OCI-LY7 (cell line): ENCODE results near the gene GRPR. TPM values are rescaled to one million over a fixed set of nuclear protein-coding genes. Genes with fewer than 3 reads are reported as not detected.

Source experiments
- BruUV-seq: library from RNA; stranded (reverse); fragments of 400-500 nt; replicated peaks from 2 replicates; lab custom pipeline; 2021; lab: Mats Ljungman, UMichigan
- CTCF ChIA-PET: fragments of 300-600 bp; sonication (Branson Sonifier 250); formaldehyde crosslinking; loops from one replicate; lab custom pipeline; 2022; ENCODE audit warnings: antibody characterized with exemption; ENCODE audit not compliant: unreplicated experiment; lab: Charles Lee
- POLR2A ChIA-PET: fragments of 300-600 bp; sonication (Branson Sonifier 250); formaldehyde crosslinking; loops from one replicate; lab custom pipeline; 2022; ENCODE audit warnings: antibody characterized with exemption; lab: Charles Lee
- DNase-seq: peaks from one replicate; pipeline ENCODE4 v3.0.0-alpha.2; 2015; ENCODE audit warnings: low spot score
- H2AFZ ChIP-seq: fragments of 200-600 bp; sonication (generic), shearing (Covaris generic); 2 replicates; pipeline ENCODE4 v1.6.1; 2014; ENCODE audit warnings: mild to moderate bottlenecking, antibody characterized with exemption, low read length, moderate library complexity
- H3K27ac ChIP-seq: fragments of 200-600 bp; sonication (generic); 2 replicates; pipeline ENCODE4 v1.5.1; 2014; ENCODE audit warnings: mixed run types, low read depth, mild to moderate bottlenecking, moderate library complexity, low read length, inconsistent platforms; ENCODE audit not compliant: poor library complexity, severe bottlenecking
- H3K36me3 ChIP-seq: fragments of 200-600 bp; sonication (generic); 2 replicates; pipeline ENCODE4 v1.6.1; 2014; ENCODE audit warnings: mild to moderate bottlenecking, antibody characterized with exemption, low read length, moderate library complexity, mixed read lengths; ENCODE audit not compliant: insufficient read depth
- H3K4me1 ChIP-seq: fragments of 200-600 bp; sonication (generic); 2 replicates; pipeline ENCODE4 v1.5.1; 2014; ENCODE audit warnings: mild to moderate bottlenecking, low read length; ENCODE audit not compliant: insufficient read depth, poor library complexity, severe bottlenecking
- H3K4me2 ChIP-seq: fragments of 200-600 bp; sonication (generic); 2 replicates; pipeline ENCODE4 v1.6.1; 2014; ENCODE audit warnings: mild to moderate bottlenecking, low read length
- H3K4me3 ChIP-seq: fragments of 200-600 bp; sonication (generic); 2 replicates; pipeline ENCODE4 v1.5.1; 2014; ENCODE audit warnings: mild to moderate bottlenecking, low read depth, low read length; ENCODE audit not compliant: poor library complexity, severe bottlenecking
- H3K79me2 ChIP-seq: fragments of 200-600 bp; sonication (generic); 2 replicates; pipeline ENCODE4 v1.6.1; 2016; ENCODE audit warnings: low read depth, mild to moderate bottlenecking, low read length, moderate library complexity, mixed read lengths; ENCODE audit not compliant: insufficient read depth
- H3K9me2 ChIP-seq: fragments of 200-600 bp; sonication (generic); 2 replicates; pipeline ENCODE4 v1.6.1; 2016; ENCODE audit warnings: mild to moderate bottlenecking, low read length, mixed read lengths; ENCODE audit not compliant: insufficient read depth
- H3K9me3 ChIP-seq: fragments of 200-600 bp; sonication (generic); 2 replicates; pipeline ENCODE4 v1.6.1; 2014; ENCODE audit warnings: mild to moderate bottlenecking, mixed run types, low read length, mixed read lengths
- H4K20me1 ChIP-seq: fragments of 200-600 bp; sonication (generic); 2 replicates; pipeline ENCODE4 v1.6.1; 2014; ENCODE audit warnings: mild to moderate bottlenecking, antibody characterized with exemption, low read length, moderate library complexity, mixed read lengths; ENCODE audit not compliant: insufficient read depth
- CTCF ChIP-seq: fragments of 200-600 bp; sonication (generic); conservative IDR thresholded peaks from 2 replicates; pipeline ENCODE4 v1.5.1; 2014; ENCODE audit warnings: mild to moderate bottlenecking, antibody characterized with exemption, low read length, moderate library complexity, mixed read lengths
- EZH2phosphoT487 ChIP-seq: fragments of 200-600 bp; sonication (generic); IDR thresholded peaks from 2 replicates; pipeline ENCODE4 v1.6.1; 2018; ENCODE audit warnings: low read depth, borderline replicate concordance, mild to moderate bottlenecking, mixed run types, antibody characterized with exemption, low read length, moderate library complexity, mixed read lengths
- intact Hi-C: fragments of 100-400 bp; cut with micrococcal nuclease; formaldehyde crosslinking; loops from one replicate; pipeline ENCODE4 v1.10.0; 2022; ENCODE audit not compliant: unreplicated experiment
- total RNA-seq, 2 experiments: library from RNA; depleted of rRNA in 1 of 2; stranded (reverse); fragments of >200 nt in 1 of 2; shearing (Covaris generic) in 1 of 2; gene quantifications; 2 replicates each; pipeline ENCODE4 v1.2.3, GENCODE V29; 2014 to 2022

The GRPR gene
- total RNA-seq, 2 experiments from 2014 or later: 0.47 TPM; not detected in 1

DNA sequence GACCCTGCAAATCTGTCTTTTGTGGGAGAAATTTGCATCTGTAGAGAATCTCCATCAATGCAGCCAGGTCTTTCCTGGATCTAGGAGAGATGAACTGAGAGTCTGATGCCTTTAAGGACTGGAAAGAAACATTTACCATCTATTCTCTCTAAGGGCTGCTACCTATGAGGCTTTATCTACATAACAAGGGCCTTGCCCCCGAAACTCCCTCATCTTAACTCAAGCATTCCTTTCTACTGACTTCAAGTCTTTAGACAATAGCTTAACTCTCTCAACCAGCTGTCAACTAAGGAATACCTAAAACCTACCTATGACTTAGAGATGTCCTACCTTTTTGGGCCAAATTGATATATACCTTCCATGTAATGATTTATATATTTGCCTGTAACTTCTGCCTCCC, 76.0 kb downstream of the GRPR start:
- Histone ChIP-seq H3K4me3 (no peak overlapping the region), H3K4me2 (no peak overlapping the region), H3K9me2 (no peaks in the 10 kb centered on the region), H2AFZ (no peak overlapping the region), H3K36me3 (no peaks in the 10 kb centered on the region), H4K20me1 (no peaks in the 10 kb centered on the region), H3K27ac (no peak overlapping the region), H3K4me1 (no peaks in the 10 kb centered on the region), H3K9me3 (no peaks in the 10 kb centered on the region), H3K79me2 (no peaks in the 10 kb centered on the region)
- no peak for DNase-seq
- ChIA-PET POLR2A (no interaction called here), CTCF (no interaction called here)
- intact Hi-C loops: no loop called here
- TF ChIP-seq EZH2phosphoT487: no peak
- no peak for TF ChIP-seq CTCF
- BruUV-seq: no TSS peak

- no TSS peak for BruUV-seq
- no peaks in the 10 kb centered on the region for H3K79me2 ChIP-seq
- intact Hi-C loops: no loop called here
- H2AFZ ChIP-seq: no peak overlapping the region
- H3K27ac ChIP-seq: no peak overlapping the region
- H3K4me3 ChIP-seq: no peak overlapping the region
- no peaks in the 10 kb centered on the region for H3K4me1 ChIP-seq
- H4K20me1 ChIP-seq: no peaks in the 10 kb centered on the region
- H3K9me2 ChIP-seq: no peaks in the 10 kb centered on the region
- CTCF ChIA-PET: no interaction called here
- DNase-seq: no peak
- no peaks in the 10 kb centered on the region for H3K36me3 ChIP-seq
- POLR2A ChIA-PET: no interaction called here
- TF ChIP-seq CTCF (no peak), EZH2phosphoT487 (no peak)
- H3K9me3 ChIP-seq: no peaks in the 10 kb centered on the region
- no peak overlapping the region for H3K4me2 ChIP-seq
Observed at GRCh38 chrX:16202943-16203342, 79.6 kb downstream of the GRPR start.

Other genes starting within 250 kb of the GRPR start
- not detected in 2 replicates for gene MAGEB17, start 43.9 kb downstream of the GRPR start, total RNA-seq (2014; rRNA removed; shearing (Covaris generic))
- not detected in 2 replicates for gene MAGEB17, start 43.9 kb downstream of the GRPR start, total RNA-seq (2022)